Epithelial cell of proximal tubule (primary cell): Measurements from ENCODE around the gene KCNK6. TPM values are rescaled to one million over a fixed set of nuclear protein-coding genes. Genes with fewer than 3 reads are reported as not detected.

Source experiments
- DNase-seq: peaks from one replicate; pipeline ENCODE4 v3.0.0-alpha.2; 2011; ENCODE audit warnings: low read depth
- H3K4me3 ChIP-seq: 2 replicates; pipeline ENCODE4 v1.5.1; 2011; ENCODE audit warnings: low read depth, mild to moderate bottlenecking, low read length
- total RNA-seq: library from RNA; depleted of rRNA; stranded (reverse); fragments of >200 nt; gene quantifications from 2 replicates; pipeline ENCODE4 v1.2.3, GENCODE V29; 2015
- TF ChIP-seq, protein P1 (sequence below): conservative IDR thresholded peaks from 2 replicates; pipeline ENCODE4 v1.5.1; 2012; ENCODE audit warnings: low read depth, mild to moderate bottlenecking, low read length

Gene KCNK6
- total RNA-seq, 1 donor from 2014 or later, result 3.9 TPM

DNA sequence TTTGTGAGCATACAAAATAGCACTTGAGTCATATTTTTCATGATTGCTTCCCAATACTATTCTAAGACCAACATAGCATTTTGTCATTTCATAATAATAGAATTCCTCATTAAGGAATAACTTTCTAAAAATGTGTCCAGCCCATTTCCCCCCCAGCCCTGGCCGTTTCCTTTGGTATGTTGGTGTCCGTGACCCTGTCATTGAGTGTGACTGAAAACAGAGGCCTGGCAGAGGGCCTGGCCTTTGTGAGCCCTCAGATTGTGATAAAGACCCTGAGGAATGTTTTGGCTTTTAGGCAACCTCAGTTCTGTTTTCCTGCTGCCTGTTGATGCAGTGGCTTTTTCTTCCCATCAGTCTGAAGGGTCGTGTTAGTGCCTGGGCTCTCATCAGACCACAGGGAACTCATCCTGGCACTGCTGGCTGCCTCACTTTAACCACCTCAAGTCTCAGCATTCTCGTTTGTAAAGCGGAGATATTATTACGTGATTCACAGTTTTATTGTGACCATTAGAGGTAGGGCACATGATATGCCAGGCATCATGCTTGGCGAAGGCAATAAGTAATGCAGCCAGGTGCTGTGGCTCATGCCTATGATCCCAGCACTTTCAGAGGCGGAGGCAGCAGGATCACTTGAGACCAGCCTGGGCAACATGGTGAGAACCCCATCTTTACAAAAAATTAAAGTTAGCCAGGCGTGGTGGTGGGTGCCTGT lies 41.5 kb upstream of the KCNK6 start:
- H3K4me3 ChIP-seq, result no peak overlapping the region
- DNase-seq, result no peak
- TF ChIP-seq, protein P1, sequence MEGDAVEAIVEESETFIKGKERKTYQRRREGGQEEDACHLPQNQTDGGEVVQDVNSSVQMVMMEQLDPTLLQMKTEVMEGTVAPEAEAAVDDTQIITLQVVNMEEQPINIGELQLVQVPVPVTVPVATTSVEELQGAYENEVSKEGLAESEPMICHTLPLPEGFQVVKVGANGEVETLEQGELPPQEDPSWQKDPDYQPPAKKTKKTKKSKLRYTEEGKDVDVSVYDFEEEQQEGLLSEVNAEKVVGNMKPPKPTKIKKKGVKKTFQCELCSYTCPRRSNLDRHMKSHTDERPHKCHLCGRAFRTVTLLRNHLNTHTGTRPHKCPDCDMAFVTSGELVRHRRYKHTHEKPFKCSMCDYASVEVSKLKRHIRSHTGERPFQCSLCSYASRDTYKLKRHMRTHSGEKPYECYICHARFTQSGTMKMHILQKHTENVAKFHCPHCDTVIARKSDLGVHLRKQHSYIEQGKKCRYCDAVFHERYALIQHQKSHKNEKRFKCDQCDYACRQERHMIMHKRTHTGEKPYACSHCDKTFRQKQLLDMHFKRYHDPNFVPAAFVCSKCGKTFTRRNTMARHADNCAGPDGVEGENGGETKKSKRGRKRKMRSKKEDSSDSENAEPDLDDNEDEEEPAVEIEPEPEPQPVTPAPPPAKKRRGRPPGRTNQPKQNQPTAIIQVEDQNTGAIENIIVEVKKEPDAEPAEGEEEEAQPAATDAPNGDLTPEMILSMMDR, result no peak

DNA sequence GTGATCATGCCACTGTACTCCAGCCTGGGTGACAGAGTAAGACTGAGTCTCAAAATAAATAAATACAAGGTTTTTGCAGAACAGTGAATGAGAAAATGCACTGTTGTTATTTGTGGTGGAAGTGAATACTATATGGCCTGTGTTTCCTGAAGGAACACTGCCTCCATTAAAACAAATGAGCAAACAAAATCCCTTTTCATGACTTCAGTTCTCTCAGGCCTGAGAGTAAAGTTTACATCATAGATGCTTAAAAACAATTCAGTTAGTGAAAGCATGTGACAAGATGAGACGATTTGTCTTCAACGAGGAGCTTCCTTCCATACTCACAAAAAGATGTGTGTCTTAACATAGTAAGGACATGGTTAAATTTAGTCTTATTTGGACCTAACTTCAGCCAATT lies 40.9 kb upstream of the KCNK6 start:
- H3K4me3 ChIP-seq, result no peak overlapping the region
- TF ChIP-seq, protein P1, result no peak
- no peak for DNase-seq

DNA sequence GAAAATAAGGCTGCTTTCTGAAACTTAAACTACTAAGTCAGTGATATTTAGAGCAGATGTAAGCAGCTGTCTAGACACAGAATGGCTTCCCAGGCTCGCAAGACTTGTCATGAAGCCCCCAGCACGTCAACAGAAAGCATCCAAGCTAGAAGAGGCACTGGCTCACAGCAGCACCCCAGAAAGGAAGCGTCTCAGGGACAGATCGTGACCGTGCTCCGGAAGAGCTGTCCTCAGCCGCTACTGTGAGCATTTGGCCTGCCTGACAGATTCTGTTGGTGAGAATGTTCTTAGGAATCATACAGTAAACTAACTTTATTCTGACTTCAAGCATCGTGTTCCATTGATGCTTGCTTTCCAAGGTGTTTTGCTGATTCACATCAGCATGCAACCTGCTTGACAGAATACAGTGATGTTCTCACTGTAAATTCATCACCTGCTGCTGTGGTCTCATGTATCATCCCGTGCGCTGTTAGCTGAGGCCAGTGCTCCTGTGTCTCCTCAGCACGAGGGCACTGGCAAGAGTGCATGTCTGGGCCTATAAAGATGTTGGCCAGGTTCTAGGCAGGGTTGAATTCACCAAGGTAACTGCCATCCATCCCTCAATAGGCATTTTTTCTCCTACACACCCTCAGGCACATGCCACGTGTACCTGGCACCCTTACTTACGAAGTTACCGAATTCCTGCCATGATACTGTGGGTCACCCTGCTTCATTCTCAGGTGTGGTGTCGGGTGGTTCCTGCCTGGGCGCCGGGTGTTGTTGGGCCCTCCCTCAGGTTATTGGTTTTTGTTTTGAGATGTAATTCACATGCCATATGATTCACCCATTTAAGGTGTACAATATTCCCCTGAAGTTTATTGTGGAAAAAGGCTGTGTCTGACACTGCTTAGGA lies 39.4 kb upstream of the KCNK6 start:
- DNase-seq, result no peak
- no peak overlapping the region for H3K4me3 ChIP-seq
- TF ChIP-seq, protein P1, result no peak

DNA sequence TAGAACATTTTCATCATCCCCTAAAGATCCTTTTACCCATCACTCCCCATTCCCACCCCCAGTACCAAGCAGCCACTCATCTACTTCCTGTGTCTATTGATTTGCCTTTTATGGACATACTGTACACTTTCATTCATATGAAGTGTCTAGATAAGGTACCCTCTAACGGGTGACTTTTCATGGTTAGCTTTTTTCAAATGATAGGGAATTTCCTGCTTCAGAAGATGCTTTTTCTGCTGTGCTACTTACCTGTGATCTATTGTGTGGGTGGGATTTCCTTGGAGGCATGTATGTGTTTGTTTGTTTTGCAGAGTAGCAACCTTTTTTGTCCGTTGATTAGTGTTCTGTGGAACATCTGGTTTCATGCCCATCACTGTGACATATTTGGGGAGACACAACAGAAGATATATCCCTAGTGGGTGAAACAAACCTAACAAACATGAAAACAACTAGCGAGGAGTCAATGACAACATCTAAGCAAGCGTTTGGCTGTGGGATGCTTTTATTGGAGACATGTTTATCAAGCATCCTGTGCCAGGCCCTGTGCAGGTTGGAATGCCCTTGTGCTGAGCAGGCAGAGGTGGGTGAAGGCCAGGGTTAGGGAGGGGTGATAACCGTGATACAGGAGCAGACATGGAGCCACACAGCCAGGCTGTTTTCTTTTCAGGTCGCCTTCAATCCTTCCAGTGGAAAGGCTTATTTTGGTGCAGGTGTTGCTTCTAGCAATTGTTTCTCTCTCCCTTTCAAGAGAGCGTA lies 37.7 kb upstream of the KCNK6 start:
- TF ChIP-seq, protein P1, result no peak

DNA sequence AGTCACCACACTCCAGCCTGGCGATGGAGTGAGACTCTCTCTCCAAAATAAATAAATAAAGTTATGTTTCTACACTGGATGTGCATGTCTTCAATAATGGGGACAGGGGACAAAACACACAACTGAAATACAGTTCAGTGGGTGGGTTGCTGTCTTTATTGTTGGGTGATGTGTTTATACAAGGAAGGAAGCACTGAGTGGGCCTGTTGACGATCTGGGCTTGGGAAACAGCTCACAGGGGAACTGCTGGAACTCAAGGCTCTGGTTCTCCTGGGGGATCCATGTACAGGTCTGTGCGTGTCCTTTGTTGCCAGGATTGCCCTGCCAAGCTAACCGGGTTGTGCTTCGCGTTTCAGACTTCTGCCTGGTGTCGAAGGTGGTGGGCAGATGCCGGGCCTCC lies 36.4 kb upstream of the KCNK6 start:
- H3K4me3 ChIP-seq, result no peak overlapping the region
- TF ChIP-seq, protein P1, result no peak
- DNase-seq, result no peak

More for the DNA sequence above, 37.7 kb upstream of the KCNK6 start:
- no peak for DNase-seq
- no peak overlapping the region for H3K4me3 ChIP-seq

DNA sequence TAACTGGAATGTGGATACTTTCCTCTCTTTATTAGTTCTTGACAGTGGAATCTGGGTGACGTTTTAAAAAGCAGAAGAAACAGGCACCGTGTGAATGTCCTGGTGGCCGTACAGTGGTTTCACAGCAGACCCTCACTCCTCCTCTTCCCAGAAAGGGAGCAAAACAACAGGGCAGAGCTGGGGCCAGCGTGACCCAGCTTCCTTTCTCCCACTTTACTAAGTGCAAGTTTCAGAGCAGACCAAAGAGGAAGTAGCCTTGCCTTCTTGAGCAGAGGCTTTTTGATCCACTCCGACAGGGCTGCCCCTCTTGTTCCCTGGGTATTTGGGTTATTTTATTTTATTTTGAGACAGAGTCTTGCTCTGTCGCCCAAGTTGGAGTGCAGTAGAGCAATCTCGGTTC lies 35.2 kb upstream of the KCNK6 start:
- TF ChIP-seq, protein P1, result no peak
- DNase-seq, result no peak
- no peak overlapping the region for H3K4me3 ChIP-seq
